ENCODE results near the gene LMAN1.

GRCh38 chr18:59340312-59340711 lies 18.8 kb downstream of the LMAN1 start:
- TF ChIP-seq CTCF (conservative IDR thresholded peaks at IDR 0.05; ENCODE audit: low read length) (no peak), EZH2phosphoT487 (IDR thresholded peaks at IDR 0.05; ENCODE audit: borderline replicate concordance, low read depth, low read length) (no peak)

Data from OCI-LY7 (cell line).